HG03280 (cell line): ENCODE measurements around the gene GSDMA.
"Not testable (repeated sequence)": the region's sequence is repeated elsewhere in the genome, so short reads cannot be mapped to it uniquely, and the experiment has no call there.

Experiments used
- ATAC-seq: cut with Tn5 transposase; IDR thresholded peaks from one replicate; pipeline ENCODE4 v1.9.1; 2021; ENCODE audit warnings: mild to moderate bottlenecking, moderate library complexity; ENCODE audit not compliant: unreplicated experiment

GSDMA gene

DNA sequence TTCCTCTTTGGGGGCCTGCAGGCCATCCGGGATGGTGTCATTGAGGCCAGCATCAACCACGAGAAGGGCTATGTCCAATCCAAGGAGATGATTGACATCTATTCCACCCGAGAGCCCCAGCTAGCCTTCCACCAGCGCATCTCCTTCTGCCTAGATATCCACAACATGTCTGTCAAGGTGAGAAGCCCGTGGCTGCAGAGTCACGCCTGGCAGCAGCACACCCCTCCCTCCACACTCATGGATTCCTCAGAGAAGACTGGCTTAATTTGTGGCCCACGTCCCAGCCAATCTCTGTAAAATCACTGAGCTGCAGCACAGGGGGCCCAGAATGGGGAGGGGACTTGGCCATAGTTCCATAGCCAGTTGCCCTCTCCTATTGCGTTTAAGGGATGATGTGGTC is 33.4 kb downstream of the GSDMA start:
- ATAC-seq = no peak

DNA sequence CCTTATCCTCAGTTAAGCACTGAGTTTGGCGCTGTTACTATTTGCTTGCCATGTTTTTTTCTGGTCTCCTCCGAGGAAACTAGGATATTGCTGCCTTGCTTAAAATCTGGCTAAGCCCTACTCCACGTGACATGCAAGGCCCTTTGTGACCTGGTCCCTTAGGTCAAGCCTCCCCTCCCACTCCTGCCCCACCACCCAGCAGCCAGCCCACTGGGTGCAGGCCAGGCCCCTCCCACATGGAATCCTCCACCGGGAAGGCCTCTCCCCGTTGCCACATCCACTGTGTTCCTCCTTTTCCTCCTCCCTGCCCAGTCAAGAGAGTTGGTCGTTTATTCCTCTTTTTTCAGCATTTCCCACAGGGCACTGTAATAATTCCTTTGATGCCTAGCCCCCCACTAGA is 34.0 kb downstream of the GSDMA start:
- no peak for ATAC-seq

DNA sequence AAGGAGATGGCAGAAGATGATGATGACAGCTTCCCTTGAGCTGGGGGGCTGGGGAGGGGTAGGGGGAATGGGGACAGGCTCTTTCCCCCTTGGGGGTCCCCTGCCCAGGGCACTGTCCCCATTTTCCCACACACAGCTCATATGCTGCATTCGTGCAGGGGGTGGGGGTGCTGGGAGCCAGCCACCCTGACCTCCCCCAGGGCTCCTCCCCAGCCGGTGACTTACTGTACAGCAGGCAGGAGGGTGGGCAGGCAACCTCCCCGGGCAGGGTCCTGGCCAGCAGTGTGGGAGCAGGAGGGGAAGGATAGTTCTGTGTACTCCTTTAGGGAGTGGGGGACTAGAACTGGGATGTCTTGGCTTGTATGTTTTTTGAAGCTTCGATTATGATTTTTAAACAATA is 34.7 kb downstream of the GSDMA start:
- no peak for ATAC-seq

DNA sequence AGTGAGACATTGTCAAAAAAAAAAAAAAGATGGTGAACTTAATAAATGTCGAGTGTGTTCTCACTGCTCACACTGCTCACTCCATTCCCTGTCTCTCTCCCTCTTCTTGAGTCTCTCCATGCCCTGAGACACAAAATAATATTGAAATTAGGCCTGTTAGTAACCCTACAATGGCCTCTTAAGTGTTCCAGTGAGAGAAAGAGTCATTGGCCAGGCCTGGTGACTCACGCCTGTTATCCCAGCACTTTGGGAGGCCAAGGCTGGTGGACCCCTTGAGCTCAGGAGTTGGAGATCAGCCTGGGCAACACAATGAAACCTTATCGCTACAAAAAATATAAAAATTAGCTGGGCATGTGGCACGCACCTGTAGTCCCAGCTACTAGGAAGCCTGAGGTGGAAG is 36.3 kb downstream of the GSDMA start:
- ATAC-seq = no peak

DNA sequence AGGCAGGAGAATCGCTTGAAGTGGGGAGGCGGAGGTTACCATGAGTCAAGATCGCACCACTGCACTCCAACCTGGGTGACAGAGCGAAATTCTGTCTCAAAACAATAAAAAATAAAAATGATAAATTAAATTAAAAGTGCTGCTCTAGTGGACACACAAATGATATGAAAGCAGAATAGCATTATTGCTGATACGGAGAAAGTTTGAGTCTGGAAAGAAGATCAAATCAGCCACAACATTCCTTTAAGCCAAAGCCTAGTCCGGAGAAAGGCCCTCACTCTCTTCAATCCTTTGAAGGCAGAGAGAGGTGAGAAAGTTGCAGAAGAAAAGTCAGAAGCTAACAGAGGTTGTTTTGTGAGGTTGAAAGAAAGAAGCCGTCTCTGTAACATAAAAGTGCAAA is 37.4 kb downstream of the GSDMA start:
- no peak for ATAC-seq

DNA sequence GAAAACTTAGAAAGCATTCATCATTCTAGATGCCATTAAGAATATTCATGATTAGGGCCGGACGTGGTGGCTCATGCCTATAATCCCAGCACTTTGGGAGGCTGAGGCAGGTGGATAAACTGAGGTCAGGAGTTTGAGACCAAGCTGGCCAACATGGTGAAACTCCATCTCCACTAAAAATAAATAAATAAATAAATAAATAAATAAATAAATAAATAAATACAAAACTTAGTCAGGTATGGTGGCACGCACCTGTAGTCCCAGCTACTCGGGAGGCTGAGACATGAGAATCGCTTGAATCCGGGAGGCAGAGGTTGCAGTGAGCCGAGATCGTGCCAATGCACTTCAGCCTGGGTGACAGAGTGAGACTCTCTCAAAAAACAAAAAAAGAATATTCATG is 38.5 kb downstream of the GSDMA start:
- ATAC-seq = not testable (repeated sequence)

DNA sequence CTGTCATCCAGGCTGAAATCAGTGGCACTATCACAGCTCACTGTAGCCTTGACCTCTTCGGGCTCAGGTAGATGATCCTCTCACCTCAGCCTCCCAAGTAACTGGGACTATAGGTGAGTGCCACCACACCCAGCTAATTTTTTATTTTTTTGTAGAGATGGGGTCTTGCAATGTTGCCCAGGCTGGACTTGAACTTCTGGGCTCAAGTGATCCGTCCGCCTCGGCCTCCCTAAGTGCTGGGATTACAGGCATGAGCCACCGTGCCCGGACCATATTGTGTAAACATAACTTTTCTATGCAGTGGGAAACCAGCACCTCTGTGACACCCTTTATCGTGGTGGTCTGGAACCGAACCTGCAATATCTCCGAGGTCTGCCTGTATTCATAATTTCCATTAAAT is 41.3 kb downstream of the GSDMA start:
- ATAC-seq = no peak

DNA sequence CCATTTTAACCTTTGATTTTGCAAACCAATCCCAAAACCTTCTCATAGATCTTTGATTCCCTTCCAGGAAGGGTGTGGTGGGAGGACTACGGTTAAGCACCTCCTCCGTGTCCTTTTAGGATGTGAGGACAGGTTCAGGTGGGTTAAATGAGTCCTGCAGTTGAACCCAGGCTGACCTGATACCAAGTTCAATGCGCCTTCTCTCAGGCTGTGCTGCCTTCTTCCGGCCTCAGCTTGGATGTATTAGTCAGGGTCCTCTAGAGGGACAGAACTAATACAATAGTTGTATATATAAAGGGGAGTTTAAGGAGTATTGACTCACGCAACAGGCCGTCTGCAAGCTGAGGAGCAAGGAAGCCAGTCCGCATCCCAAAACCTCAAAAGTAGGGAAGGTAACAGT is 41.9 kb downstream of the GSDMA start:
- ATAC-seq = no peak

DNA sequence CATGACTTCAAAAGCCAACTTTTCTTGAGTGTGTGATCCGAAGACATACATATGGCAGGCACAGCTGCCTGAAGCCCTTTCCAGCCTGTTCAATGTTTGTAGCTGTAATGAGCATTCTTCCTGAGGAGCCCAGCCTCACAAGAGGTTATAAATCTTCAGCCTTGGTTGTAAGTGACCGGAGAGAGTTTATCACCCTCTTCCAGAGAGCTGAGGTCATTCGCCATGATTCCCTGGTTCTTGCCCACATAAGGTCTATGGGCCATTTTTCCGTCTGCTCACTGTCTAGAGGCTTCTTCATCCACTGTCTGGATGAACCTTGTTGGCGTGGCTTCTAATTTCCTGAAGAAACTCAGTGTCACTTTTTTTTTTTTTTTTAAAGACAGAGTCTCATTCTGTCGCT is 42.7 kb downstream of the GSDMA start:
- no peak for ATAC-seq

DNA sequence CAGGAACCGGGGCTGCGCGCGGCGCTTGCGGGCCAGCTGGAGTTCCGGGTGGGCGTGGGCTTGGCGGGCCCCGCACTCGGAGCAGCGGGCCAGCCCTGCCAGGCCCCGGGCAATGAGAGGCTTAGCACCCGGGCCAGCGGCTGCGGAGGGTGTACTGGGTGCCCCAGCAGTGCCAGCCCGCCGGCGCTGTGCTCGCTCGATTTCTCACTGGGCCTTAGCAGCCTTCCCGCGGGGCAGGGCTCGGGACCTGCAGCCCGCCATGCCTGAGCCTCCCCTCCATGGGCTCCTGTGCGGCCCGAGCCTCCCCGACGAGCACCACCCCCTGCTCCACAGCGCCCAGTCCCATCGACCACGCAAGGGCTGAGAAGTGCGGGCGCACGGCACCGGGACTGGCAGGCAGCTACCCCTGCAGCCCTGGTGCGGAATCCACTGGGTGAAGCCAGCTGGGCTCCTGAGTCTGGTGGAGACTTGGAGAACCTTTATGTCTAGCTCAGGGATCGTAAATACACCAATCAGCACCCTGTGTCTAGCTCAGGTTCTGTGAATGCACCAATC is 48.2 kb downstream of the GSDMA start:
- ATAC-seq = not testable (repeated sequence)

DNA sequence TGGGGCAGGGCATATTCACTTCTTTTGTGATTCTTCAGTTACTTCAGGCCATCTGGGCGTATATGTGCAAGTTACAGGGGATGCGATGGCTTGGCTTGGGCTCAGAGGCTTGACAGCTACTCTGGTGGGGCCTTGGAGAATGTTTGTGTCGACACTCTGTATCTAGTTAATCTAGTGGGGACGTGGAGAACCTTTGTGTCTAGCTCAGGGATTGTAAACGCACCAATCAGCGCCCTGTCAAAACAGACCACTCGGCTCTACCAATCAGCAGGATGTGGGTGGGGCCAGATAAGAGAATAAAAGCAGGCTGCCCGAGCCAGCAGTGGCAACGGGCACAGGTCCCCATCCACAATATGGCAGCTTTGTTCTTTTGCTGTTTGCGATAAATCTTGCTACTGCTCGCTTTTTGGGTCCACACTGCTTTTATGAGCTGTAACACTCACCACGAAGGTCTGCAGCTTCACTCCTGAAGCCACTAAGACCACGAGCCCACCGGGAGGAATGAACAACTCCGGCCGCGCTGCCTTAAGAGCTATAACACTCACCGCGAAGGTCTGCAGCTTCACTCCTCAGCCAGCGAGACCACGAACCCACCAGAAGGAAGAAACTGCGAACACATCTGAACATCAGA is 49.3 kb downstream of the GSDMA start:
- not testable (repeated sequence) for ATAC-seq

DNA sequence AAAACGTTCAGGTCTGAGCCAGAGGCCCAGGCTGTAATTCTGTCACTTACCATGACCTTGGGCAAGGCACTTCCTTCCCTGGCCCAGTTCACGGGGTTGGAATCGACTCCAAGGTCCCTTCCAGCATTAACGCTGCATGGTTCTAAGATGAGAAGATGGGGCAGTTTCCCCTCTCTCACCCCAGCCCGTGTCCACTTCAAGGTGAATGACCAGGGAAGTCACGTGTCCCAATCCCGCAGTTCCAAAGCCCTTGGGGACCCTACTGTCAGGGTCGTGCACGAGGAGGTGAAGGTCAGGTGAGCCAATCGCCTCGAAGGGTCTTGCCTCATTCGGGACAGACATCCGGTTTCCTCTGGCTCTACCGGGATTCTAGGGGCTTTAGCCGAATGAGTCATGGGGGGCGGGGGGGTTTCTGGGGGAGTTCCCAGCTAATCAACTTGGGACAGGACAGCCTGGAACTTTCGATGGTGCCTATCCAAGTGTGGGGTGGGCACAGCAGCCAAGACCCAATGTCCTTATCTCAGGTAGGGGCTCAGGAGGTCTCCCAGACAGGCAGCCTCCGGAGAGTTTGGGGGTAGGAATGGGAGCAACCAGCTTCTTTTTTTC is 51.7 kb downstream of the GSDMA start:
- ATAC-seq = no peak

DNA sequence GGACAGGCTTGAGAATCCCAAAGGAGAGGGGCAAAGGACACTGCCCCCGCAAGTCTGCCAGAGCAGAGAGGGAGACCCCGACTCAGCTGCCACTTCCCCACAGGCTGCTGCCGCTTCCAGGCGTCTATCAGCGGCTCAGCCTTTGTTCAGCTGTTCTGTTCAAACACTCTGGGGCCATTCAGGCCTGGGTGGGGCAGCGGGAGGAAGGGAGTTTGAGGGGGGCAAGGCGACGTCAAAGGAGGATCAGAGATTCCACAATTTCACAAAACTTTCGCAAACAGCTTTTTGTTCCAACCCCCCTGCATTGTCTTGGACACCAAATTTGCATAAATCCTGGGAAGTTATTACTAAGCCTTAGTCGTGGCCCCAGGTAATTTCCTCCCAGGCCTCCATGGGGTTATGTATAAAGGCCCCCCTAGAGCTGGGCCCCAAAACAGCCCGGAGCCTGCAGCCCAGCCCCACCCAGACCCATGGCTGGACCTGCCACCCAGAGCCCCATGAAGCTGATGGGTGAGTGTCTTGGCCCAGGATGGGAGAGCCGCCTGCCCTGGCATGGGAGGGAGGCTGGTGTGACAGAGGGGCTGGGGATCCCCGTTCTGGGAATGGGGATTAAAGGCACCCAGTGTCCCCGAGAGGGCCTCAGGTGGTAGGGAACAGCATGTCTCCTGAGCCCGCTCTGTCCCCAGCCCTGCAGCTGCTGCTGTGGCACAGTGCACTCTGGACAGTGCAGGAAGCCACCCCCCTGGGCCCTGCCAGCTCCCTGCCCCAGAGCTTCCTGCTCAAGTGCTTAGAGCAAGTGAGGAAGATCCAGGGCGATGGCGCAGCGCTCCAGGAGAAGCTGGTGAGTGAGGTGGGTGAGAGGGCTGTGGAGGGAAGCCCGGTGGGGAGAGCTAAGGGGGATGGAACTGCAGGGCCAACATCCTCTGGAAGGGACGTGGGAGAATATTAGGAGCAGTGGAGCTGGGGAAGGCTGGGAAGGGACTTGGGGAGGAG is 52.5 kb downstream of the GSDMA start, which contains the start of gene CSF3:
TSS of gene CSF3 (plus strand) at position 436 of the 993 bp plus-strand sequence. CDS start at position 471, 35 bp downstream.
- ATAC-seq = no peak

DNA sequence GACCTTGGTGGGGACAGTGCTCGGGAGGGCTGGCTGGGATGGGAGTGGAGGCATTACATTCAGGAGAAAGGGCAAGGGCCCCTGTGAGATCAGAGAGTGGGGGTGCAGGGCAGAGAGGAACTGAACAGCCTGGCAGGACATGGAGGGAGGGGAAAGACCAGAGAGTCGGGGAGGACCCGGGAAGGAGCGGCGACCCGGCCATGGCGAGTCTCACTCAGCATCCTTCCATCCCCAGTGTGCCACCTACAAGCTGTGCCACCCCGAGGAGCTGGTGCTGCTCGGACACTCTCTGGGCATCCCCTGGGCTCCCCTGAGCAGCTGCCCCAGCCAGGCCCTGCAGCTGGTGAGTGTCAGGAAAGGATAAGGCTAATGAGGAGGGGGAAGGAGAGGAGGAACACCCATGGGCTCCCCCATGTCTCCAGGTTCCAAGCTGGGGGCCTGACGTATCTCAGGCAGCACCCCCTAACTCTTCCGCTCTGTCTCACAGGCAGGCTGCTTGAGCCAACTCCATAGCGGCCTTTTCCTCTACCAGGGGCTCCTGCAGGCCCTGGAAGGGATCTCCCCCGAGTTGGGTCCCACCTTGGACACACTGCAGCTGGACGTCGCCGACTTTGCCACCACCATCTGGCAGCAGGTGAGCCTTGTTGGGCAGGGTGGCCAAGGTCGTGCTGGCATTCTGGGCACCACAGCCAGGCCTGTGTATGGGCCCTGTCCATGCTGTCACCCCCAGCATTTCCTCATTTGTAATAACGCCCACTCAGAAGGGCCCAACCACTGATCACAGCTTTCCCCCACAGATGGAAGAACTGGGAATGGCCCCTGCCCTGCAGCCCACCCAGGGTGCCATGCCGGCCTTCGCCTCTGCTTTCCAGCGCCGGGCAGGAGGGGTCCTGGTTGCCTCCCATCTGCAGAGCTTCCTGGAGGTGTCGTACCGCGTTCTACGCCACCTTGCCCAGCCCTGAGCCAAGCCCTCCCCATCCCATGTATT is 53.5 kb downstream of the GSDMA start:
- no peak for ATAC-seq

DNA sequence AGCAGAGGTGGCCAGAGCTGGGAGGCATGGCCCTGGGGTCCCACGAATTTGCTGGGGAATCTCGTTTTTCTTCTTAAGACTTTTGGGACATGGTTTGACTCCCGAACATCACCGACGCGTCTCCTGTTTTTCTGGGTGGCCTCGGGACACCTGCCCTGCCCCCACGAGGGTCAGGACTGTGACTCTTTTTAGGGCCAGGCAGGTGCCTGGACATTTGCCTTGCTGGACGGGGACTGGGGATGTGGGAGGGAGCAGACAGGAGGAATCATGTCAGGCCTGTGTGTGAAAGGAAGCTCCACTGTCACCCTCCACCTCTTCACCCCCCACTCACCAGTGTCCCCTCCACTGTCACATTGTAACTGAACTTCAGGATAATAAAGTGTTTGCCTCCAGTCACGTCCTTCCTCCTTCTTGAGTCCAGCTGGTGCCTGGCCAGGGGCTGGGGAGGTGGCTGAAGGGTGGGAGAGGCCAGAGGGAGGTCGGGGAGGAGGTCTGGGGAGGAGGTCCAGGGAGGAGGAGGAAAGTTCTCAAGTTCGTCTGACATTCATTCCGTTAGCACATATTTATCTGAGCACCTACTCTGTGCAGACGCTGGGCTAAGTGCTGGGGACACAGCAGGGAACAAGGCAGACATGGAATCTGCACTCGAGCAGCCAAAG is 54.7 kb downstream of the GSDMA start:
- no peak for ATAC-seq

DNA sequence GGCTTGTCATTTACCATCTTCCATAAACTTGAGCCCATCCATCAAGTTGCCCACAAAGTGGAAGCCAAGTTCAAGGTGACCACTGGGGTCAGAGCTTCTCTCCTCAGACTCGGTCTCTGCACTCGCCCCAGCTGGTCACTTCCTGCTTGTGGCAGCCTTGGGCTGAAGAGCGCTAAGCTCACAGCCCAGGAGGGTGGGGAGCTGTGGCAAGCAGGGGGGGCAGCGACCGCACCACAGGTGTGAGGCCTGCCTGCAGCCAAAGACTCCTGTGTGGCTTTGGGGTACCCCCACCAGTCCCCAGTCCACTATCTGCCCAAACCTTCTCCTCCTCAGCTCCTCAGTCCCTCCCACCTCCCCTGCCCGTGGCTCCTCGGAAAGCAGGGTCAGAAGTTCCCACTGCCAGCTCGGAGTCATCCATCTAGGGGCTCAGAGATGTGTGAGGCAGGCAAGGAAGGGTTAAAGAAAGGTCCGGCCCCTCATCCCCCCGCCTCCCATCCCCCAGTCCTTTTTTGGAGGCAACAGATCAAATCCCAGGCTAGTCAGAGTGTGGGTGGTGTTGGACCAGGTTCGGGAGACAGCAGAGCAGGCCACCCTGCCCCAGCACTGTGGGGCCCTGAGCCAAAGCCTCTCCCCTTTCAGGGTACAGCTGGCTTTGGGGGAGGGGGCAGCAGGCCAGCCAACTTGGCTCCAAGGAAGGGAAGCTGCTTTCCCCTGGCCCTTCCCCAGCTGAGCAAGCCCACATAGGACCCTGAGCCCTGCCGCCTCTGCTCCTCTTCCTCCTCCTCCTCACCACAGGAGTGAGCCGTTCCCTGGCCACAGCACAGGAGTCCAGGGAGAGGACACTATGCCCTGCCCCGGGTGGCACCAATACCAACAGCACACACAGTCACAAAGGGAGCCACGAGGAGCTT is 55.7 kb downstream of the GSDMA start:
- ATAC-seq = no peak

DNA sequence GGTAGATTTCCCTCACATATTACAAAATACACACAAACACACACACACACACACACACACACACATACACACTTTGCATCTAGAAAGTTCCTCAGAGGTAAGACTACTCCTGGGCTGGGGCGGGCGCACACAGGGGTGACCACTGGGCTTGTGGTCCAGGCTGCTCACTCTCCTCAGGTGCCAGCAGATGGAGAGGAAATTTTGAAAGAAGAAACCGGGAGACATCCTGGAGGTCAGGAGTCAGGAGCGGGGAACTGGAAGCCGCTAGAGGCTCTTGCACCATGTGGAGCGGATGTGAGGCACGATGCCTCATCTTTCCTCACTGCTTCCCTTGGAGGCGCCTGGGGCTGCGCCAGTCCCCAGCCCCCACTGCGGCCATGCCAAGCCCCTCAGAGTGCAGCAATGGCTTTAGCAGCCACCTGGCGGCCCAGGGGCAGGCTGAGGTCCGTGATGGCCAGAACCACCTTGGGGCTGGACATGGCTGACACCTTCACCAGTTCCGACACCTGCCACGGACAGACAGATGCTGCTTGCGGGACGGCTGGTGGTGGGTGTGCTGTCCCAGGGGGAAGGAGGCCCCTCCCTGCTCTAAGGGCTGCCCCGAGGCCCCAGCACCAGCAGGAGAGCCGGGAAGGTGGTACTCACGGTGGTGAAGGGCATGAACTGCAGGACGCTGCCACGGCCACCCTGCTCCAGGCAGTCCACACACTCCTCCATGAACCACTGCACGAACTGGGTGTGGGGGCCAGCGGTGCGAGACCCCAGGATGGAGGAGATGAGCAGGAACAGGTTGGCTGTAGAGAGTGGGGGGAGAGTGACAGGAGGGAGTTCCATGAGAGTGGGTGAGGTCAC is 56.6 kb downstream of the GSDMA start:
- no peak for ATAC-seq

DNA sequence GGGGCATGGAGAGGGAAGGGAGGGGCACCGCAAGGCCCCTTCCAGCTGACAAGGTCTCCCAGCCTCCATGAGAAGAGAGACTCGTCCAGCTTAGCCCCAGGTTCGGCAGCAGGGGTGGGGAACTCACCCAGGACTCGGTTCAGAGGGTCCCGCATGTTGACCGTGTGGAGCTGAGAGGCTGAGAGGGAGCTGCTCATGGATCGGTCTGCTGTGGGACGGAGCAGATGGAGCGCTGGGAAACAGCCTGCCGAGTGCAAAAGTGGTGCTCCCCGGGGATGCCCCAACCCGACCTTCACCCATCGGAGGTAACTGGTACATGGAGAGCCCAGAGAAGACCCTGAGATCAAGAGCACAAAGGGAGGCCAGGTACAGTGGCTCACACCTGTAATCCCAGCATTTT is 57.3 kb downstream of the GSDMA start:
- no peak for ATAC-seq
